ENCODE data around the gene CNTNAP3B. TPM values are rescaled to one million over a fixed set of nuclear protein-coding genes. Genes with fewer than 3 reads are reported as not detected.
"Not testable (repeated sequence)": the region's sequence is repeated elsewhere in the genome, so short reads cannot be mapped to it uniquely, and the experiment has no call there.

CNTNAP3B gene
- 10.4 TPM for total RNA-seq

- ATAC-seq = not testable (repeated sequence)
Observed at GRCh38 chr9:42129073-42129729, at the start of gene CNTNAP3B. Gene CNTNAP3B (minus strand): TSS chr9:42129426. CDS start chr9:42129094, 332 bp downstream.

GRCh38 chr9:42160299-42160698 lies 31.1 kb upstream of the CNTNAP3B start:
- ATAC-seq = not testable (repeated sequence)

GRCh38 chr9:42127056-42127841 lies 2.0 kb downstream of the CNTNAP3B start:
- ATAC-seq = not testable (repeated sequence)

GRCh38 chr9:42121007-42121406 lies 8.2 kb downstream of the CNTNAP3B start:
- ATAC-seq = not testable (repeated sequence)

- ATAC-seq = not testable (repeated sequence)
Observed at GRCh38 chr9:42095929-42096328, 33.3 kb downstream of the CNTNAP3B start.

GRCh38 chr9:42084559-42084952 lies 44.7 kb downstream of the CNTNAP3B start:
- not testable (repeated sequence) for ATAC-seq

GRCh38 chr9:42083877-42084558 lies 45.2 kb downstream of the CNTNAP3B start:
- ATAC-seq = not testable (repeated sequence)

- ATAC-seq = not testable (repeated sequence)
Observed at GRCh38 chr9:42080376-42080775, 48.9 kb downstream of the CNTNAP3B start.

- not testable (repeated sequence) for ATAC-seq
Observed at GRCh38 chr9:42074868-42075267, 54.4 kb downstream of the CNTNAP3B start.

GRCh38 chr9:42071026-42071425 lies 58.2 kb downstream of the CNTNAP3B start:
- not testable (repeated sequence) for ATAC-seq

- ATAC-seq = peak; percentile 84
Observed at GRCh38 chr9:42070035-42070799, 59.0 kb downstream of the CNTNAP3B start.

- ATAC-seq = not testable (repeated sequence)
Observed at GRCh38 chr9:42053874-42054273, 75.4 kb downstream of the CNTNAP3B start.

GRCh38 chr9:42050701-42051100 lies 78.5 kb downstream of the CNTNAP3B start:
- ATAC-seq = not testable (repeated sequence)

- not testable (repeated sequence) for ATAC-seq
Observed at GRCh38 chr9:42044422-42045010, 84.7 kb downstream of the CNTNAP3B start.

- not testable (repeated sequence) for ATAC-seq
Observed at GRCh38 chr9:42033541-42033940, 95.7 kb downstream of the CNTNAP3B start.

- not testable (repeated sequence) for ATAC-seq
Observed at GRCh38 chr9:42020639-42021038, 108.6 kb downstream of the CNTNAP3B start.

GRCh38 chr9:42018220-42018922 lies 110.9 kb downstream of the CNTNAP3B start:
- ATAC-seq = not testable (repeated sequence)

GRCh38 chr9:42014317-42014716 lies 114.9 kb downstream of the CNTNAP3B start:
- not testable (repeated sequence) for ATAC-seq

GRCh38 chr9:41991607-41992006 lies 137.6 kb downstream of the CNTNAP3B start:
- not testable (repeated sequence) for ATAC-seq

- not testable (repeated sequence) for ATAC-seq
Observed at GRCh38 chr9:41980271-41980670, 149.0 kb downstream of the CNTNAP3B start.

- ATAC-seq = not testable (repeated sequence)
Observed at GRCh38 chr9:41977965-41978600, 151.1 kb downstream of the CNTNAP3B start.

Measured in esophagus mucosa (tissue), 1 donor.